IMR-90 (cell line): Measurements from ENCODE around the gene DDI2. TPM values are rescaled to one million over a fixed set of nuclear protein-coding genes. Genes with fewer than 3 reads are reported as not detected.
A peak's percentile ranks its signal among the peaks of the same experiment; 100 is the strongest.

Experiments used
- ATAC-seq: fragments of 200-7000 bp; cut with Tn5 transposase; 2 replicates; pipeline ENCODE4 v1.9.1; 2020; ENCODE audit warnings: low read depth, mild to moderate bottlenecking, moderate library complexity
- BruUV-seq: library from RNA; stranded (reverse); fragments of 400-500 nt; replicated peaks from 2 replicates; lab custom pipeline; 2021; lab: Mats Ljungman, UMichigan
- CTCF ChIA-PET: fragments of 300-600 bp; formaldehyde crosslinking; extraction: SDS; loops from one replicate; lab custom pipeline; 2021; ENCODE audit warnings: antibody characterized with exemption; lab: Yijun Ruan, JAX
- POLR2A ChIA-PET: fragments of 300-600 bp; sonication (Branson Sonifier 250); formaldehyde crosslinking; loops from one replicate; lab custom pipeline; 2022; ENCODE audit warnings: antibody characterized with exemption; ENCODE audit not compliant: unreplicated experiment; lab: Charles Lee
- DNase-seq: peaks from one replicate; pipeline ENCODE4 v3.0.0; 2013
- H2AFZ ChIP-seq: replicated peaks from 2 replicates; pipeline ENCODE3; 2013; ENCODE audit warnings: low read length, mild to moderate bottlenecking; ENCODE audit not compliant: poor library complexity
- H2AK5ac ChIP-seq: 2 replicates; pipeline ENCODE4 v1.6.1; 2013; ENCODE audit warnings: low read depth, low read length, inconsistent platforms
- H2AK9ac ChIP-seq: replicated peaks from 2 replicates; pipeline ENCODE3; 2013; ENCODE audit warnings: mild to moderate bottlenecking, low read depth, low read length, moderate library complexity; ENCODE audit not compliant: poor library complexity
- H2BK120ac ChIP-seq: 2 replicates; pipeline ENCODE4 v1.6.1; 2013; ENCODE audit warnings: low read depth, low read length, inconsistent platforms
- H2BK15ac ChIP-seq: 3 replicates; pipeline ENCODE4 v1.6.1; 2013; ENCODE audit warnings: low read depth, low read length, inconsistent platforms
- H2BK20ac ChIP-seq: 2 replicates; pipeline ENCODE4 v1.6.1; 2013; ENCODE audit warnings: low read depth, mild to moderate bottlenecking, inconsistent platforms, low read length, moderate library complexity
- H2BK5ac ChIP-seq: 2 replicates; pipeline ENCODE4 v1.6.1; 2013; ENCODE audit warnings: mild to moderate bottlenecking, low read depth, low read length, inconsistent platforms; ENCODE audit not compliant: poor library complexity, severe bottlenecking
- H3K14ac ChIP-seq: replicated peaks from 2 replicates; pipeline ENCODE4 v1.6.1; 2013; ENCODE audit warnings: low read depth, low read length, inconsistent platforms
- H3K18ac ChIP-seq: 2 replicates; pipeline ENCODE4 v1.6.1; 2013; ENCODE audit warnings: low read depth, low read length, control low read depth
- H3K23ac ChIP-seq: 2 replicates; pipeline ENCODE4 v1.6.1; 2013; ENCODE audit warnings: low read depth, low read length, inconsistent platforms
- H3K27ac ChIP-seq: 2 replicates; pipeline ENCODE4 v1.5.1; 2013; ENCODE audit warnings: mild to moderate bottlenecking, control low read depth, low read length; ENCODE audit not compliant: insufficient read depth
- H3K27me3 ChIP-seq: 2 replicates; pipeline ENCODE4 v1.6.1; 2013; ENCODE audit warnings: low read length; ENCODE audit not compliant: control insufficient read depth, insufficient read depth
- H3K36me3 ChIP-seq: 2 replicates; pipeline ENCODE4 v1.6.1; 2013; ENCODE audit warnings: low read length, mixed read lengths; ENCODE audit not compliant: control insufficient read depth, insufficient read depth
- H3K4ac ChIP-seq: 2 replicates; pipeline ENCODE4 v1.6.1; 2013; ENCODE audit warnings: low read depth, low read length, inconsistent platforms
- H3K4me1 ChIP-seq: 2 replicates; pipeline ENCODE4 v1.6.1; 2013; ENCODE audit warnings: low read length, mixed read lengths; ENCODE audit not compliant: control insufficient read depth, insufficient read depth
- H3K4me2 ChIP-seq: 2 replicates; pipeline ENCODE4 v1.6.1; 2013; ENCODE audit warnings: low read depth, mild to moderate bottlenecking, control low read depth, low read length, moderate library complexity
- H3K4me3 ChIP-seq: 2 replicates; pipeline ENCODE4 v1.5.1; 2013; ENCODE audit warnings: low read depth, mild to moderate bottlenecking, control low read depth, low read length, moderate library complexity; ENCODE audit not compliant: insufficient read depth
- H3K56ac ChIP-seq: 2 replicates; pipeline ENCODE4 v1.6.1; 2013; ENCODE audit warnings: low read length, inconsistent platforms; ENCODE audit not compliant: insufficient read depth; ENCODE audit errors: extremely low read depth
- H3K79me1 ChIP-seq, 2 experiments: 2 replicates each; pipeline ENCODE4 v1.6.1; 2013; ENCODE audit warnings: low read length in 2 of 2, inconsistent platforms in 1 of 2, low read depth in 1 of 2
- H3K9ac ChIP-seq: 2 replicates; pipeline ENCODE4 v1.6.1; 2013; ENCODE audit warnings: low read depth, low read length, control low read depth
- H3K9me1 ChIP-seq: 2 replicates; pipeline ENCODE4 v1.6.1; 2013; ENCODE audit warnings: low read length, inconsistent platforms; ENCODE audit not compliant: insufficient read depth
- H3K9me3 ChIP-seq: 2 replicates; pipeline ENCODE4 v1.6.1; 2013; ENCODE audit warnings: low read length; ENCODE audit not compliant: control insufficient read depth, insufficient read depth
- H4K20me1 ChIP-seq: 2 replicates; pipeline ENCODE4 v1.6.1; 2013; ENCODE audit warnings: low read length, inconsistent platforms; ENCODE audit not compliant: insufficient read depth
- H4K5ac ChIP-seq: 2 replicates; pipeline ENCODE4 v1.6.1; 2013; ENCODE audit warnings: mild to moderate bottlenecking, low read depth, low read length, control low read depth
- H4K8ac ChIP-seq, 2 experiments: 2 replicates each; pipeline ENCODE4 v1.6.1; 2013; ENCODE audit warnings: low read depth in 2 of 2, low read length in 2 of 2, control low read depth in 1 of 2, inconsistent platforms in 1 of 2
- H4K91ac ChIP-seq: 2 replicates; pipeline ENCODE4 v1.6.1; 2013; ENCODE audit warnings: low read depth, low read length, inconsistent platforms; ENCODE audit not compliant: insufficient read depth
- BHLHE40 ChIP-seq: fragments of 150-350 bp; IDR thresholded peaks from 2 replicates; pipeline ENCODE4 v1.6.1; 2016; ENCODE audit warnings: mild to moderate bottlenecking, low read depth, low read length
- CEBPB ChIP-seq: IDR thresholded peaks from 2 replicates; pipeline ENCODE4 v1.6.1; 2012; ENCODE audit warnings: low read depth, low read length, improper control_type of control experiment
- FOS ChIP-seq: fragments of 150-350 bp; IDR thresholded peaks from 2 replicates; pipeline ENCODE4 v1.6.1; 2016; ENCODE audit warnings: low read depth, low read length
- WGBS, 2 experiments: methylation state at CpG; one replicate each; pipeline versions ENCODE4 v1.1.5 to v1.1.7; 2013; ENCODE audit warnings: missing lambda C conversion rate in 2 of 2; ENCODE audit not compliant: insufficient read length in 1 of 2; ENCODE audit errors: extremely low coverage in 2 of 2; 5-methylcytosine and 5-hydroxymethylcytosine counted together
- dilution Hi-C: fragments of 300-500 bp; cut with HindIII; formaldehyde crosslinking; loops from one replicate; pipeline ENCODE4 v1.14.3; 2018; ENCODE audit warnings: low sequenced_read_pairs; ENCODE audit not compliant: unreplicated experiment
- in situ Hi-C: fragments of 300-500 bp; cut with MboI; formaldehyde crosslinking; loops from 3 replicates; pipeline ENCODE4 v1.14.3; 2019; ENCODE audit warnings: low sequenced_read_pairs, inconsistent platforms, mixed read lengths
- intact Hi-C: fragments of 100-400 bp; cut with micrococcal nuclease; formaldehyde crosslinking; loops from 2 replicates; pipeline ENCODE4 v1.10.0; 2022
- polyA plus RNA-seq, 3 experiments: library from polyadenylated mRNA; depleted of rRNA; stranded (reverse); fragments of >200 nt; gene quantifications; 2 replicates each; pipeline ENCODE4 v1.2.3, GENCODE V29; 2012; ENCODE audit warnings: low replicate concordance in 1 of 3
- total RNA-seq: library from RNA; depleted of rRNA; stranded (reverse); fragments of >200 nt; gene quantifications from 2 replicates; pipeline ENCODE4 v1.2.3, GENCODE V29; 2012

DDI2 gene
- total and polyA plus RNA-seq, 2 of the 4 experiments (the other 2 are of a cell fraction): 6.0 to 13.4 TPM

GRCh38 chr1:15621975-15622374, 4.7 kb downstream of the DDI2 start:
- Histone ChIP-seq H2AK9ac (peak overlapping the region; percentile 42), H3K9me1 (peaks cover 20% of the 10 kb centered on the region), H3K4me1 (peaks cover 8% of the 10 kb centered on the region), H4K8ac (no peak overlapping the region), H2BK5ac (no peak overlapping the region), H4K91ac (no peak overlapping the region), H2AK5ac (no peak overlapping the region; the same call in 1 of the 2 replicates), H3K4me2 (no peak overlapping the region), H2BK15ac (no peak overlapping the region), H3K27ac (no peak overlapping the region), H3K56ac (no peak overlapping the region), H4K5ac (no peak overlapping the region), H3K14ac (0 out of 2 replicates have a peak overlapping the region, but pooled peaks have one; percentile 30), H2AFZ (no peak overlapping the region), H3K18ac (no peak overlapping the region), H3K9ac (no peak overlapping the region), H3K9me3 (no peaks in the 10 kb centered on the region), H3K4me3 (no peak overlapping the region), H3K79me1 (peaks cover 26 to 64% of the 10 kb centered on the region in 2 experiments; a peak in 3 of 4 replicates), H3K36me3 (peaks cover 2% of the 10 kb centered on the region), H3K23ac (no peak overlapping the region; the same call in 1 of the 2 replicates), H3K27me3 (no peaks in the 10 kb centered on the region), H2BK20ac (no peak overlapping the region), H3K4ac (no peak overlapping the region), H4K20me1 (peaks cover 41% of the 10 kb centered on the region), H2BK120ac (no peak overlapping the region)
- in situ Hi-C loops: no loop called here
- ATAC-seq (no peak), DNase-seq (no peak)
- intact Hi-C loops: no loop called here
- 46% methylated on average over 2 of the region's 5 CpGs; no CpG with 5 or more reads in 1 of the 2 experiments for WGBS, 2 experiments
- TF ChIP-seq FOS (no peak), CEBPB (peak; percentile 72), BHLHE40 (no peak)
- ChIA-PET CTCF (no interaction called here), POLR2A (no interaction called here)
- dilution Hi-C loops: no loop called here
- no TSS peak for BruUV-seq
